ENCODE measurements around the gene SLC6A3. TPM values are rescaled to one million over a fixed set of nuclear protein-coding genes. Genes with fewer than 3 reads are reported as not detected.

SLC6A3 gene
- total RNA-seq, 1 experiment from 2014 or later, result 0.74 TPM

- peaks cover 56% of the 10 kb centered on the region for H3K9me3 Mint-ChIP-seq
- no peak for DNase-seq (ENCODE audit: low spot score)
- no peak for TF ChIP-seq MAX (CRISPR knock-in tag; IDR thresholded peaks at IDR 0.05)
- TF ChIP-seq FOXK1 (CRISPR knock-in tag; IDR thresholded peaks at IDR 0.05), result no peak
- TF ChIP-seq HMGA2 (CRISPR knock-in tag; IDR thresholded peaks at IDR 0.05), result no peak
- TF ChIP-seq NR3C1 (CRISPR knock-in tag; conservative IDR thresholded peaks at IDR 0.05; ENCODE audit: low read depth), result no peak
- TF ChIP-seq GABPB1 (CRISPR knock-in tag; IDR thresholded peaks at IDR 0.05), result no peak
- no peak for TF ChIP-seq SP1 (CRISPR knock-in tag; conservative IDR thresholded peaks at IDR 0.05)
- peaks cover 19% of the 10 kb centered on the region for H3K27me3 Mint-ChIP-seq (ENCODE audit: low read depth)
- peaks cover 27% of the 10 kb centered on the region for H3K36me3 Mint-ChIP-seq
- ChIA-PET POLR2A (no interaction called here), CTCF (no interaction called here)
- no peak overlapping the region for H3K4me3 Mint-ChIP-seq
- no peak for ATAC-seq
- H3K27ac Mint-ChIP-seq, result no peak overlapping the region
- peaks cover 2% of the 10 kb centered on the region; the same call in 1 of the 2 replicates for H3K4me1 Mint-ChIP-seq
Measured at GRCh38 chr5:1432296-1432695, 12.9 kb downstream of the SLC6A3 start.

GRCh38 chr5:1431896-1432295 is 13.3 kb downstream of the SLC6A3 start:
- peaks cover 60% of the 10 kb centered on the region for H3K9me3 Mint-ChIP-seq
- no peaks in the 10 kb centered on the region for H3K4me1 Mint-ChIP-seq
- H3K27ac Mint-ChIP-seq, result no peak overlapping the region
- no peak overlapping the region for H3K4me3 Mint-ChIP-seq
- H3K36me3 Mint-ChIP-seq, result peaks cover 29% of the 10 kb centered on the region
- no peak for TF ChIP-seq NFYB (CRISPR knock-in tag; conservative IDR thresholded peaks at IDR 0.05; ENCODE audit: low read depth)
- TF ChIP-seq TEAD4 (CRISPR knock-in tag; IDR thresholded peaks at IDR 0.05), result no peak
- TF ChIP-seq JUN (CRISPR knock-in tag; IDR thresholded peaks at IDR 0.05), result no peak
- no peak for TF ChIP-seq PRDM15 (CRISPR knock-in tag; IDR thresholded peaks at IDR 0.05)
- no peak for TF ChIP-seq CDX4 (CRISPR knock-in tag; IDR thresholded peaks at IDR 0.05; ENCODE audit: borderline replicate concordance)
- TF ChIP-seq ZNF532 (CRISPR knock-in tag; IDR thresholded peaks at IDR 0.05; ENCODE audit: borderline replicate concordance), result no peak
- TF ChIP-seq OVOL2 (CRISPR knock-in tag; IDR thresholded peaks at IDR 0.05; ENCODE audit: borderline replicate concordance), result no peak
- no peak for TF ChIP-seq ATF3 (CRISPR knock-in tag; conservative IDR thresholded peaks at IDR 0.05)
- TF ChIP-seq ERG (CRISPR knock-in tag; IDR thresholded peaks at IDR 0.05), result no peak
- TF ChIP-seq ZNF317 (CRISPR knock-in tag; IDR thresholded peaks at IDR 0.05; ENCODE audit: borderline replicate concordance, low read depth), result no peak
- TF ChIP-seq ZNF232 (CRISPR knock-in tag; IDR thresholded peaks at IDR 0.05), result no peak
- no peak for TF ChIP-seq MXD4 (CRISPR knock-in tag; IDR thresholded peaks at IDR 0.05; ENCODE audit: borderline replicate concordance)
- TF ChIP-seq KAT7 (CRISPR knock-in tag; IDR thresholded peaks at IDR 0.05; ENCODE audit: borderline replicate concordance), result no peak
- no peak for TF ChIP-seq TP53 (CRISPR knock-in tag; IDR thresholded peaks at IDR 0.05)
- TF ChIP-seq TCF7 (CRISPR knock-in tag; IDR thresholded peaks at IDR 0.05; ENCODE audit: low read depth), result no peak
- peaks cover 18% of the 10 kb centered on the region for H3K27me3 Mint-ChIP-seq (ENCODE audit: low read depth)
- ChIA-PET CTCF (no interaction called here), POLR2A (no interaction called here)
- DNase-seq (ENCODE audit: low spot score), result no peak
- no peak for ATAC-seq
